K562 (cell line): ENCODE measurements around the gene GNGT2. TPM values are rescaled to one million over a fixed set of nuclear protein-coding genes. Genes with fewer than 3 reads are reported as not detected.
A peak's percentile ranks its signal among the peaks of the same experiment; 100 is the strongest.

Experiments used
- ARHGAP35 ChIP-seq: fragments of 450-650 bp; IDR thresholded peaks from 2 replicates; pipeline ENCODE4 v1.6.1; 2018; ENCODE audit not compliant: partially characterized antibody
- CAMTA2 ChIP-seq: fragments of 250-450 bp; sonication (Bioruptor Pico); conservative IDR thresholded peaks from 2 replicates; pipeline ENCODE4 v1.5.1; 2022
- CBX2 ChIP-seq: fragments of 200-600 bp; sonication (generic); IDR thresholded peaks from one replicate; pipeline ENCODE4 v1.6.1; 2012; ENCODE audit warnings: mild to moderate bottlenecking, low read length, inconsistent platforms; ENCODE audit not compliant: insufficient read depth, poor library complexity, severe bottlenecking
- CC2D1A ChIP-seq: fragments of 450-650 bp; IDR thresholded peaks from 2 replicates; pipeline ENCODE4 v1.6.1; 2017; ENCODE audit warnings: mild to moderate bottlenecking
- ESRRA ChIP-seq: fragments of 450-650 bp; IDR thresholded peaks from 2 replicates; pipeline ENCODE4 v1.6.1; 2014; ENCODE audit warnings: low read depth, mild to moderate bottlenecking, moderate library complexity, borderline replicate concordance
- GABPB2 ChIP-seq: fragments of 250-450 bp; sonication (Bioruptor Pico); conservative IDR thresholded peaks from 2 replicates; pipeline ENCODE4 v1.5.1; 2021; ENCODE audit warnings: mild to moderate bottlenecking
- HDAC6 ChIP-seq: IDR thresholded peaks from 2 replicates; pipeline ENCODE4 v1.6.1; 2012; ENCODE audit warnings: low read depth, mild to moderate bottlenecking, control low read depth, inconsistent platforms, low read length, moderate library complexity
- JUNB ChIP-seq: fragments of 450-650 bp; formaldehyde crosslinking; conservative IDR thresholded peaks from 2 replicates; pipeline ENCODE4 v1.4.0; 2020; ENCODE audit warnings: mild to moderate bottlenecking
- MAFF ChIP-seq: IDR thresholded peaks from 2 replicates; pipeline ENCODE4 v1.6.1; 2012; ENCODE audit warnings: low read length, improper control_type of control experiment
- NCOA6 ChIP-seq: fragments of 450-650 bp; IDR thresholded peaks from 2 replicates; pipeline ENCODE4 v1.6.1; 2017; ENCODE audit warnings: mild to moderate bottlenecking
- NFIC ChIP-seq: fragments of 450-650 bp; IDR thresholded peaks from 2 replicates; pipeline ENCODE4 v1.6.1; 2017; ENCODE audit warnings: mild to moderate bottlenecking, inconsistent platforms
- NFXL1 ChIP-seq: fragments of 450-650 bp; formaldehyde crosslinking; IDR thresholded peaks from 2 replicates; pipeline ENCODE4 v1.4.0; 2021; ENCODE audit warnings: mild to moderate bottlenecking
- POLR3A ChIP-seq: IDR thresholded peaks from 2 replicates; pipeline ENCODE4 v1.6.1; 2011; ENCODE audit warnings: borderline replicate concordance, mild to moderate bottlenecking, moderate library complexity; ENCODE audit not compliant: insufficient read length, insufficient read depth; ENCODE audit errors: extremely low read depth
- RB1 ChIP-seq: fragments of 450-650 bp; IDR thresholded peaks from 2 replicates; pipeline ENCODE4 v1.6.1; 2017; ENCODE audit warnings: low read depth, mild to moderate bottlenecking
- RHOXF2B ChIP-seq: fragments of 250-450 bp; sonication (Bioruptor Pico); conservative IDR thresholded peaks from 2 replicates; pipeline ENCODE4 v1.5.1; 2021
- SMAD4 ChIP-seq: fragments of 250-450 bp; sonication (Bioruptor Pico); conservative IDR thresholded peaks from 2 replicates; pipeline ENCODE4 v1.8.0; 2021; ENCODE audit warnings: inconsistent platforms, mild to moderate bottlenecking, moderate library complexity
- SOX6 ChIP-seq: fragments of 450-650 bp; IDR thresholded peaks from 2 replicates; pipeline ENCODE4 v1.6.1; 2014; ENCODE audit warnings: mild to moderate bottlenecking
- SRSF9 ChIP-seq: fragments of 200-400 bp; formaldehyde crosslinking; IDR thresholded peaks from 2 replicates; pipeline ENCODE4 v1.6.1; 2017; ENCODE audit warnings: low read depth, low read length, borderline replicate concordance
- TCF7L2 ChIP-seq: fragments of 150-350 bp; IDR thresholded peaks from 2 replicates; pipeline ENCODE4 v1.6.1; 2016; ENCODE audit warnings: low read depth, mild to moderate bottlenecking, low read length, moderate library complexity
- TGIF2 ChIP-seq: sonication (generic); formaldehyde crosslinking; IDR thresholded peaks from 2 replicates; pipeline ENCODE4 v1.8.1; 2022; ENCODE audit warnings: mild to moderate bottlenecking, missing genetic modification reagents, moderate library complexity
- ZBED1 ChIP-seq: IDR thresholded peaks from 2 replicates; pipeline ENCODE4 v1.6.1; 2014
- ZFP30 ChIP-seq: fragments of 250-450 bp; sonication (Bioruptor Pico); IDR thresholded peaks from 2 replicates; pipeline ENCODE4 v1.8.0; 2022; ENCODE audit warnings: moderate library complexity, mild to moderate bottlenecking, inconsistent platforms, borderline replicate concordance
- ZNF79 ChIP-seq: fragments of 250-450 bp; sonication (Bioruptor Pico); IDR thresholded peaks from 2 replicates; pipeline ENCODE4 v1.4.0; 2020; ENCODE audit warnings: low read depth, mild to moderate bottlenecking, moderate library complexity
- polyA plus RNA-seq, 8 experiments: library from polyadenylated mRNA; depleted of rRNA in 4 of 8; stranded (reverse) in 5 of 8; unstranded in 3 of 8; fragments of >200 nt; fragmentation: Nextera tagmentation in 2 of 8; fragmentation: Illumina TruSeq in 1 of 8; extraction: Ambion mirVana in 2 of 8; extraction: Trizol in 1 of 8; gene quantifications; 2 replicates each; pipeline versions ENCODE4 v1.2.1 to v1.2.3, GENCODE V29; 2011 to 2014; ENCODE audit warnings: inconsistent platforms in 1 of 8, missing spikeins in 1 of 8
- total RNA-seq, 7 experiments: library from RNA; depleted of rRNA in 6 of 7; stranded (reverse); fragments of >200 nt in 6 of 7; fragmentation: Illumina TruSeq in 2 of 7; extraction: Trizol in 2 of 7; gene quantifications; 2 replicates each; pipeline versions ENCODE4 v1.2.1 to v1.2.3, GENCODE V29; 2011 to 2021; ENCODE audit warnings: low replicate concordance in 1 of 7
- TF ChIP-seq, protein P1 (sequence below): IDR thresholded peaks from 2 replicates; pipeline ENCODE4 v1.6.1; 2016; ENCODE audit warnings: missing genetic modification characterization, missing compliant biosample characterization
- TF ChIP-seq, protein P2 (sequence below): fragments of 200-400 bp; formaldehyde crosslinking; IDR thresholded peaks from 2 replicates; pipeline ENCODE4 v1.6.1; 2017; ENCODE audit warnings: mild to moderate bottlenecking, low read depth, low read length, moderate library complexity
- TF ChIP-seq, protein P3 (sequence below): fragments of 450-650 bp; formaldehyde crosslinking; IDR thresholded peaks from 2 replicates; pipeline ENCODE4 v1.4.0; 2020; ENCODE audit warnings: mild to moderate bottlenecking, mixed read lengths

GNGT2 gene
- total and polyA plus RNA-seq, 9 of the 15 experiments (the other 6 are each of a cell fraction or from before 2014, with no cell fraction given), result not detected

DNA sequence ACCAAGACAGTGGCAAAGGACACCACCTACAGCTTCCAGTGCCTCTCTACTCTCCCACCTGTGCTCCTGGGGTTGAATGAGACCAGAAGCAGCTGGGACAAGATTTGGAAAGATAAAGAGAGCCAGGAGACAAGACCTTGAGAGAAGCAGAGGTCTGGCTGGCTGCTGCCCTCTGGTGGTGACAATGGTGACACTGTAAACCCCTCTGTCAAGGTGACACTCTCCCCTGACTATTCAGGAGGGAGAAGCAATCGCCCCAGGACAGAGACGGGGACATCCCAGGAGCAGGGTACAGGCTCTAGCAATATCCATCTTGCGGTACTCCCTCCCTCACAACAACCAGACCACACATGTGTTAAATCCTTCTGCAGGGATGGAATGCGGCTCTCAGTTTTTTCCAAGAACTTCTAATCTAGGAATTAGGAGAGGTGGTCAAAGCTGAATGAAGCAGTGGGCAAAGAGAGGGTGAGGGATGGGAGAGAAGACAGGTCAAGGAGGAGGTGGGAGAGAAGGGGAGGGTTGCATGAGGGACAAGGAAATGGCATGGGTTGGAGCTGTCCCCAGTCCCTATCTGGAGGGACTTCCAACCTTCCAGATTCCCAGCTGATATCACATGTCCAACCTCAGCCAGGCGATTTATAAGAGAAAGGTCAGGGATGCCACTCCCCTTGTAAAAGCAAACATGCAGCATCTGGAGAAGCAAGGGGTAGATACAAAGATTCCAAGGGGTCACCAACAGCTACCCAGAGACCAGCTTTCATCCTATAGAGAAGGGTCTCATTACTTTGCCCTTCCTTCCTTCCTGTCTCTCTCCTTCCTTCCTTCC, 17.3 kb upstream of the GNGT2 start (continued):
- TF ChIP-seq NFXL1 (CRISPR knock-in tag), result no peak
- no peak for TF ChIP-seq NFIC
- TF ChIP-seq RB1, result peak; percentile 27; the same call in 1 of the 2 replicates
- TF ChIP-seq CBX2, result no peak
- no peak for TF ChIP-seq NCOA6
- no peak for TF ChIP-seq CC2D1A
- TF ChIP-seq, protein P1, sequence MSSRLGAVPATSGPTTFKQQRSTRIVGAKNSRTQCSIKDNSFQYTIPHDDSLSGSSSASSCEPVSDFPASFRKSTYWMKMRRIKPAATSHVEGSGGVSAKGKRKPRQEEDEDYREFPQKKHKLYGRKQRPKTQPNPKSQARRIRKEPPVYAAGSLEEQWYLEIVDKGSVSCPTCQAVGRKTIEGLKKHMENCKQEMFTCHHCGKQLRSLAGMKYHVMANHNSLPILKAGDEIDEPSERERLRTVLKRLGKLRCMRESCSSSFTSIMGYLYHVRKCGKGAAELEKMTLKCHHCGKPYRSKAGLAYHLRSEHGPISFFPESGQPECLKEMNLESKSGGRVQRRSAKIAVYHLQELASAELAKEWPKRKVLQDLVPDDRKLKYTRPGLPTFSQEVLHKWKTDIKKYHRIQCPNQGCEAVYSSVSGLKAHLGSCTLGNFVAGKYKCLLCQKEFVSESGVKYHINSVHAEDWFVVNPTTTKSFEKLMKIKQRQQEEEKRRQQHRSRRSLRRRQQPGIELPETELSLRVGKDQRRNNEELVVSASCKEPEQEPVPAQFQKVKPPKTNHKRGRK, result 0 out of 2 replicates have a peak, but pooled peaks have one; percentile 20
- no peak for TF ChIP-seq TGIF2
- no peak for TF ChIP-seq ZBED1
- TF ChIP-seq ZNF79, result no peak
- TF ChIP-seq ZFP30 (CRISPR knock-in tag), result no peak
- TF ChIP-seq, protein P2, sequence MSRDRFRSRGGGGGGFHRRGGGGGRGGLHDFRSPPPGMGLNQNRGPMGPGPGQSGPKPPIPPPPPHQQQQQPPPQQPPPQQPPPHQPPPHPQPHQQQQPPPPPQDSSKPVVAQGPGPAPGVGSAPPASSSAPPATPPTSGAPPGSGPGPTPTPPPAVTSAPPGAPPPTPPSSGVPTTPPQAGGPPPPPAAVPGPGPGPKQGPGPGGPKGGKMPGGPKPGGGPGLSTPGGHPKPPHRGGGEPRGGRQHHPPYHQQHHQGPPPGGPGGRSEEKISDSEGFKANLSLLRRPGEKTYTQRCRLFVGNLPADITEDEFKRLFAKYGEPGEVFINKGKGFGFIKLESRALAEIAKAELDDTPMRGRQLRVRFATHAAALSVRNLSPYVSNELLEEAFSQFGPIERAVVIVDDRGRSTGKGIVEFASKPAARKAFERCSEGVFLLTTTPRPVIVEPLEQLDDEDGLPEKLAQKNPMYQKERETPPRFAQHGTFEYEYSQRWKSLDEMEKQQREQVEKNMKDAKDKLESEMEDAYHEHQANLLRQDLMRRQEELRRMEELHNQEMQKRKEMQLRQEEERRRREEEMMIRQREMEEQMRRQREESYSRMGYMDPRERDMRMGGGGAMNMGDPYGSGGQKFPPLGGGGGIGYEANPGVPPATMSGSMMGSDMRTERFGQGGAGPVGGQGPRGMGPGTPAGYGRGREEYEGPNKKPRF, result no peak
- TF ChIP-seq, protein P3, sequence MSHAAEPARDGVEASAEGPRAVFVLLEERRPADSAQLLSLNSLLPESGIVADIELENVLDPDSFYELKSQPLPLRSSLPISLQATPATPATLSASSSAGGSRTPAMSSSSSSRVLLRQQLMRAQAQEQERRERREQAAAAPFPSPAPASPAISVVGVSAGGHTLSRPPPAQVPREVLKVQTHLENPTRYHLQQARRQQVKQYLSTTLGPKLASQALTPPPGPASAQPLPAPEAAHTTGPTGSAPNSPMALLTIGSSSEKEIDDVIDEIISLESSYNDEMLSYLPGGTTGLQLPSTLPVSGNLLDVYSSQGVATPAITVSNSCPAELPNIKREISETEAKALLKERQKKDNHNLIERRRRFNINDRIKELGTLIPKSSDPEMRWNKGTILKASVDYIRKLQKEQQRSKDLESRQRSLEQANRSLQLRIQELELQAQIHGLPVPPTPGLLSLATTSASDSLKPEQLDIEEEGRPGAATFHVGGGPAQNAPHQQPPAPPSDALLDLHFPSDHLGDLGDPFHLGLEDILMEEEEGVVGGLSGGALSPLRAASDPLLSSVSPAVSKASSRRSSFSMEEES (CRISPR knock-in tag), result no peak; the same call in 1 of the 2 replicates
- no peak for TF ChIP-seq HDAC6
- TF ChIP-seq JUNB (CRISPR knock-in tag), result no peak
- no peak for TF ChIP-seq POLR3A
- no peak for TF ChIP-seq CAMTA2 (CRISPR knock-in tag)
- no peak for TF ChIP-seq TCF7L2
- peak; percentile 87 for TF ChIP-seq ESRRA
- no peak for TF ChIP-seq ARHGAP35
- no peak for TF ChIP-seq SRSF9
- TF ChIP-seq SMAD4, result no peak
- TF ChIP-seq MAFF, result no peak
- no peak for TF ChIP-seq SOX6
- TF ChIP-seq RHOXF2B (CRISPR knock-in tag), result no peak
- TF ChIP-seq GABPB2, result no peak
